Erythroblast (primary cell): ENCODE results near the gene KCNT1.

Experiments used
- GATA1 ChIP-seq: IDR thresholded peaks from 2 replicates; pipeline ENCODE4 v1.6.1; 2011; ENCODE audit warnings: low read depth, mild to moderate bottlenecking, control low read depth, low read length, moderate library complexity
- POLR2A ChIP-seq: IDR thresholded peaks from 2 replicates; pipeline ENCODE4 v1.6.1; 2011; ENCODE audit warnings: mild to moderate bottlenecking, low read length

GRCh38 chr9:135749171-135750045 is 47.4 kb downstream of the KCNT1 start:
- no peak for TF ChIP-seq POLR2A
- TF ChIP-seq GATA1 = no peak
